Activated T-cell treated with anti-CD3 and anti-CD28 coated beads, Interleukin-2, amount 50 U/mL, for 1 hour (primary cell): Measurements from ENCODE around the gene PIGC.

Experiments used
- DNase-seq: peaks from one replicate; pipeline ENCODE4 v3.0.0-alpha.2; 2020

PIGC gene

DNA sequence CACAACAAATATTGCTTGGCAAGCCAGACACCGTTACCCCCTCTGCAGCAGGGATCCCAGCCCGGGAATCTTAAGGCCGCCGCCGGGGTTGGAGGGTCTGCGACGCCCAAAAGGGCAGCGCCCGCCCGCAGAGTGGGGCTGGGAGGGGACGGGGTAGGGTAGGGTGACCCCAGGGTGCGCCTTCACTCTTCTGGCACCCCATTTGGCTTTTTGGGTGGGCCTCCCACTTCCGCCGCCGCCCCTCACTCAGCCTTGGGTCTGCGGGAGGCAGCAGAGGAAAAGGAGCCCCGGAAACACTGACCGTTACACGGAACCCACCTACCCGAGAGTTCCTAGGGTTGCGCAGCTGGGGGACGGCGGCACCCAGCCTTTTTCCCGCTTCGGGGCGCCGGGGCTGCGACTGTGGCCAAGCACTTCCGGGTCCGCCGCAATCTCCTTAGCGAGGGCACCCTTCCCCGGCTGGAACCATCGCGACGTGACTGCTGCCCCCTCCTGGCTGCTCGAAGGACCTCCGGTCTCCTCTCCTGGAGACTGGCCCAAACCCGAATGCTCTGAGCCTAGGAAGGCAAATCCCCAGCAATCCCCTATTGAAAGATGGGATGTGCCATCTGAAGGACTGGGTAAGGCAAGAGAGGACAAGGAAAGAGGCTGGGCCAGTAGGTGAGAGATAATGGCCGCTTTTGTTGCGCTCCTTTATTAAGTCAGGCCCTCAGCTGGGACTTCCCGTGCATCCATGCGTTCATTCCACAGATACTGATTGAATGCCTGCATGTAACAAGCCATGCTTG lies at the start of gene PIGC:
PIGC (minus strand) TSS at position 404 of the 788 bp plus-strand sequence. CDS start 1,447 bp downstream, outside the sequence.
- peak; percentile 91 for DNase-seq

DNA sequence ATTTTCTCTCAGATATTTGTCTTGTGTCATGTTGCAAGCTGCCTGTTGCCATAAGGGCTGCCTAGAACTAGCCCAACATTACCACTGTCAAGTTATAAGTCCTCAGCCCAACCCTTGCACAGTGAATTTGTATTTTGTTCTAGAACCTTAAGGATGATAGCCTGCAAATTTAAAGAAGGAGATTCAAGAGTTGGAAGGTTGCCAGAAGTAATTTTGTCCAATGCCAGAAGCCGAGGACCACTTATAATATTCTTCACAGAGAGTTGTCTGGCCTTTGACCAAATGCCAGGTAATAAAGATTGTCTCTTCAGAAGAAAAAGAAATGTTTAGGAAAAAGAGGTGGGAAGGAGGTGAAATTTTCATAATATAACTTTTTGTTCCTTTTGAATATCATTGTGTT lies 48.6 kb upstream of the PIGC start:
- DNase-seq = no peak

DNA sequence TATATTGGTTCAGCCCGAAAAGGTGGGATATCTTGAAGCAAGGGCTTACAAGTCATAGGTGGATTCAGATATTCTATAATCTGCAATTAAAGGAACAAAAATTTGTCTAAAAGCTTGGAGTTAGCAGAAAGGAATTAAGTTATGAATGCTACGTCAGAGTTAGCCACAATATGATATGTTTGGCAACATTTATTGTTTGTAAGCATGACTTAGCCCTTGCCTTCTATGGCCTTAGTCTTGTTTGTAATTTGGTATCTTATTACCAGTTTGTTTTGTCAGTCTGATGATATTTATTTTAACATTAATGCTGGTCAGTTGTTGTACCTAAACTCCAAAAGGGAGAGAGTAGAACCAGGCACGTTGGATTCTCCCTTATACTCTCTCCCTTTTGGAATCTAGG lies 46.0 kb upstream of the PIGC start:
- DNase-seq = no peak

DNA sequence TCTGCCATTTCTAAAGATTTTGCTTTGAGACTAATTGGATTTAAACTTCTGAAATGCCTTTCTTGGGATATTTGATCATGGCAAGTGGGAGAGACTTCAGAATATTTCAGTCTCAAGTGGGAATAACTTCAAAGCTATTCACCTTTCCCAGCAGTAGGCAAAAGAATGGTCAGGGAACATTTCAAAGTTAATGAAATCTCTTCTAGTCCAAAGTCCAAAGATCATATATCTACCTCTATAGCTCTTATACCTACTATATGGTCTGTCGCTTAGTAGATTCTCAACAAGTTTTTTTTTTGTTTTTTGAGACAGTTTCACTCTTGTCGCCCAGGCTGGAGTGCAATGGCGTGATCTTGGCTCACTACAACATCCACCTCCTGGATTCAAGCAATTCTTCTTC lies 44.5 kb upstream of the PIGC start:
- no peak for DNase-seq

DNA sequence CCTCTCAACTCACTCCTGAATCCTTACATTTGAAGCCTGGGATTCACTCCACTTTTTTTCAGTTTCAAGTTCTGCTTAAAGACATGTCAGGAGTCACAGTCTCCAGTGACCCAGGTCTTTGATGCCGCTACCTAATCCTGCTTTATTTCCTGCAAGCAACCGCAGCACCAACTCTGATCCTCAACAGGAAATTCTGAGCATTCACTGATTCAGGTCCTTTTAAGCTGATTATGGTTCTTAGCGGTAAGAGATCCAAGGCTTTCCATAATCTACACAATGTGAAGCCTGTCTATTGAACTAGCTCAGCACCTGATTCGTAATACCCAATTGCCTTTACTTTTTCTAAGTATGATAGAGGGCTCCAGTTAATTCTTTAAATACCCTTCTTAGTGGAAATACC lies 43.7 kb upstream of the PIGC start:
- no peak for DNase-seq

DNA sequence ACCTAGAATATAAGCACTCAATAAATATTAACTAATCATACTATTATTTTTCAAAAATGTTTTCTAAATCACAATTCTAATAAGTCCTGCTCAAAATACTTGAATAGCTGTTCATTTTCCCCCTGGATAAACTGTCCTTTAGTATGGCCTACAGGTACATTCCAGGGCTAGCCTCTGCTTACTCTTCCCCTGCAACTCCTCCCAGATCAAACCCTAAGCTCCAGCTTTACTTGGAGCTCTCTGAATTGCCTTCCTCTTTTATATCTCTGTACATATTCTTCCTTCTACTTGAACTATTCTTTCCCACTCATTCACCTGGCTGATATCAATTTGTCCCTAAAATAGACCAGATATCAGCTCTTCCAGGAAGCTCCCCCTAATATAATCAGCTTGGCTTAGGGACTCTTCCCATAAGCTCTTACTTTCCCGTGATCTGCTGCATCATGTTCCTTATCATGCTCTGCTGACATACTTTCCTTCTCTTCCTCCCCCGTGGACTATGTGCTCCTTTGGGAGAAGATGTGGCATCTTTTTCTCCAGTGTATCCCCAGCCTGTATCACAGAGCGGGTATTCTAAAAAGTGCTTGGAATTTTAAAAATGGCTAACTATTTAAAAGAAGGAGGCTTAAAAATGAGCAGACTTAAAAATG lies 43.1 kb upstream of the PIGC start:
- no peak for DNase-seq

DNA sequence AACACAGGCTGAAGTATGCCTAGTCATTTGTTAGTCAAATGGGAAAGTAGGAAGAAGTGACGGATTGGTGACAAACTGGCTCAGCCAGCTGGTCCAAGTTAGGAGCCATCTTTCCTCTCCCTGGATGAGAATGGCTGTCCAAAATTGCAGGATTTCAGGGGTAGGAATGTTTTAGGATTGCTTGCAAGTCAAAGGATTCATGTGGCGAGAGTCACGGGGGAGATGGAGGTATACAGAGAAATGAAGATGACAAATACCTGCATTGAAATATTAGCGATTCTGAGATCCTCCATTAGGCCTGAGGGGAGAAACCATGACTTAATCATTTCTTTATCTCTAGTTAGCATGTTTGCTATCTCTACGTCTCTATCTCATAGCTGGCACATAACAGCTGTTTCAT lies 41.8 kb upstream of the PIGC start:
- no peak for DNase-seq

DNA sequence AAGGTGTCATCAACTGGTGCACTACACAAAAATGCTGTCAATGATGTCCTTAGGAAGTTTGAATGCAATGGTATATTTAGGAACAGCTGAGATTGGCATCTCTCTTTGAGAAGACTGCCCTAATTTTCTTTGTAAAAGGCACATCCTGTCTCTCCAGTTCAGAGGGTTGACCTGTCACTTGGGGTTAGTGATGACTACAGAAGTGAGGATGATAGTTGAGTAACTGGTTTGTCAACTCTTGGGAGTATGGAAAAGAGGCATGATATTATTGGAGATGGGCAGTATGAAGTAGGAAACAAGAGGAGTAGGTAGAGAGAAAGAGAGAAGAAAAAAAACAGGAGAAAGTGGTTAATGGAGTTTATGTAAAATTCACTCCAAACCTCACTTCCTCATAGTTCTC lies 40.4 kb upstream of the PIGC start:
- no peak for DNase-seq

DNA sequence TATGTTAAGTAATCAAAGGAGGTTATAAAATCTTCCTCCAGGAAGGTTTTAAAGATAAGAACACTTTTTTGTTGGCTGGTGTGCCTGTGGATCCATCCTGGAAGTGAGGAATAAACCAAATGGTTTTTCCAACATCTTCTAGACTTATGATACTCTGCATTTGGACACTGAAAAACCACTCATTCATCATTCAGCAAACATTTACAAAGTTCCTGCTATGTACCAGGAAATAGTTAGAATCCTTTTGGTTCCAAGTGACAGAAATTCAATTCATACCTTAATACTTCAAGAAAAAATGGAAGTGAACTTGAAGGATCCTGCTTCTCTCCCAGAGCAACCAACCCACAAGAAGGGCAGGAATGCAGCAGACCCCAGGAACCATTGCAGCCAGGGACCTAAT lies 39.6 kb upstream of the PIGC start:
- no peak for DNase-seq

DNA sequence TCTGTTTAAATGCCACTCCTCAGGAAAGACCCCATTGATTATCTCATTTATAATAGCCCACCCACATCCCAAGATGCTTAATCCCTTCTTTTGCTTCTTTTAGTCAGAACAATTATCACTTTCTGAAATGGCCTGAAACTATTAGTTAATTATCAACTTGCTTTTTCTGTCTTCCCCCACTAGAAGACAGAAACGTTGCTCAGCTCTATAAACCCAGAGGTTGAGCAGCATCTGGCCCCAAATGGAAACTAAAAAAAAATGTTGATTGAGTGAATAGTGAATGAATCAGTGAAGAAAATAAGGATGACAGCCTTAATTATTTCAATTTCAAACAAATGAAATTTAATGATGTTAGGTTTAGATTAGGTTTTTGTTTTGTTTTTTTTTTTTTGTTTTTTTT lies 38.2 kb upstream of the PIGC start:
- DNase-seq = no peak

DNA sequence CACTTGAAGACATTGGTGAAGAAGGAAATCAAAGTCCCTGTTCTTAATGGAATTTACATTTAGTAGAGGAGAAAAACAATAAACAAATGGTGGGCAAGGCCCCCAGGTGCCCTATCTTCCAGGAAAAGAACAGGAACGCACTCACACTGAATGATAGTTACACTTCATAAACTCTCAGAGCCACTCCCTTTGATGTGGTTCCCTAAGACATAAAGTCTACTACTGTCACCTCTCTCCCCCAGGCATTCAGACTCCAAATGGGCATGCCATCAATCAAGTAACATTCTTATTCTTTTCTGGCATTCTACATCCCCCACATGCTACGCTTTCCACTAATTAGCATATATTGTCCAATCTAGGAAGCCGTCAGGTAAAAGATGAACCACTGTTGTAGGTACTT lies 36.6 kb upstream of the PIGC start:
- no peak for DNase-seq

DNA sequence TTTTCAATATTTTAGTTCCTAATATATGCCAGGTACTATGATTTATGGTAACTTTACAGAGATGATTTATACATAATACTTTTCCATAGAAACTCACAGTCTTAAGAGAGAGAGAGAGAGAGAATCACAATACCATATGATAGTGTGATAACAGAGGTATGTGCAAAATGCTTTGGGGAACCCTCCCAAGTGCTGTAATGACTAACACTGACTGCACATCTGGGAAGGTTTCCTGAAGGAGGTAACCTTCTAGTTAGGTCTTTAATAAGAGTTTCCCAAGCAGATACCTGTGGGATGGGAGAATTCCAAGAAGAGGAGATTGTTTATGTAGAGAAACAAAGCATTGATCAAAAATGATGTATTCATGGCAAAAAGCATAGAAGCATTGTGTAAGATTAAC lies 34.6 kb upstream of the PIGC start:
- DNase-seq = no peak

DNA sequence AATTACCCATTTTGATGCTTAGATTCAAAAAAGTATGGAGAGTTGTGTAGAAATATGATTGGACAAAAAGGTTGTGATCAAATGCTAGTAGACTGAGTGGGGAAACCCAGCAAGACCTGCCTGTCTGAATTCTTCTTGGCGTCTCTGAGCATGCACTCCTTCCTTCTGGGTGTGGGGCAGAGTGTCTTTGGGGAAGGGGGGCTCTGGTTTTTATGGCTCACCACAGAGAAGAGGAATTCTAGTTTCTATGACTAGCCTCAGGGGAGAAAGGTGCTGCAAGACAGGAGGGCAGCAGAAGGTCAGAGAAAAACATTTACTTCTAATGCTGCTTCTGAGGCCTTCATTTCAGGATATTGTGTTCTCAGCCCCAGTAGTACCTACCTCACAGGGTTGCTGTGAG lies 33.9 kb upstream of the PIGC start:
- no peak for DNase-seq

DNA sequence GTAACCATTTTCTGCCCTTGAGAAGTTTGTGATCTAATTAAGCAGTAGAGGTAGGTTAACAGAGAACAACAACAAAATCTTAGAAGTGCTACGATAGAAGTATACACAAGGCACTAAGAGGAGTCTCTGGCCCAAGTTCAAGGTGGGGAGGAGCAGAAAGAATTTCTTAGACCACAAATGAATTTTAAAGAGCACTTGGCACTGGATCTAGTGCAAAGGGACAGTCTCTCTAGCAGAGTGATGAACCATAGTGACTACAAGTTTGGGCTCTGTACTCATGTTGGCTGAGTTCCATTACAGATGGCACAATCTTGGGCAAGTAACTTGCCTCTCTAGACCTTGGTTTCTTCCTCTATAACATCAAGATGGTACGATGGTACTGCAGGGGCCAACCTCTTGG lies 33.3 kb upstream of the PIGC start:
- no peak for DNase-seq

DNA sequence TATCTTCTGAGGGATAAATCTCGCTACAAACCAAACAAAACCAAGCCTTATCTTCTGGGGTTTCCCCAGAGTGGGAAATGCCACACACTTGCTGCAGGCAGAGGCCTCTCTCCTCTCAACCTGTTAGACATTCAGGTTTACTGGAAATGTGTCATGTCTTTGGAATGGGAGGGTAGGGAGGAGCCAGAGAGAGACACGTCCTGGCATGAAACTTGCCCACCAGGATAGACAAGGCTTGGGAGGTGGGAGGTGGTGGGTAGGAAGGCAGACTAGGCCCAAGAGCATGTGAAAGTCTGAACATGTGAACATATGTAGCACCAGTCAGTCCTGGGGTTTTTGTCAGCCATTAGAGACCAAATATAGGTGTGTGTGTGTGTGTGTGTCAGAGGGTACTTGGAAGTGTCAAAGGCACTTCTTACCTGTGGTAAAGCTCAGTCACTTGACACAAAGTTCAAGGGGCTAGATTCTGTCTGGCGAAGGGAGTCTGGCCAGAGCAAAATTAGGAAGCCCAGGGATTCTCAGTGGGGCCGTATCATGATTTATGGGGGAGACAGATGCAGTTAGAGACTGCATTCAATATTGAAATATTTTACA lies 32.4 kb upstream of the PIGC start:
- no peak for DNase-seq

DNA sequence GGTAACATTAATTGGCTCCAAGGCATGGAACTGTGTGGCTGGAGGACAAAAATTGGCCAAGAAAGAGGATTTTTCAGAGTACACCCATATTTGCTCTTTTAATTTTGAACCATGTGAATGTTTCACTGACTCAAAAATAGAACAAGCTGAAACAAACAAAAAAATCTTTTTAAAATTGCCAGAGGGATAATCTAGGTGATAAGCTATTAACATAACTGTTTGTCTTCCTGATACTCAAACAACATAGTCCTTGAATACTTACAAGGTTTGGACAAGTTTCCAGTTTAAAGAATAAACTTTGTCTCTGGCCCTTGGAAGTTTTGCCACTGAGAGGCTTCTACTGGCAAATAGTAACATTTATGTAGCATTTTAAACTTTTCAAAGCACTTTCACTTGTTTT lies 30.0 kb upstream of the PIGC start:
- no peak for DNase-seq

DNA sequence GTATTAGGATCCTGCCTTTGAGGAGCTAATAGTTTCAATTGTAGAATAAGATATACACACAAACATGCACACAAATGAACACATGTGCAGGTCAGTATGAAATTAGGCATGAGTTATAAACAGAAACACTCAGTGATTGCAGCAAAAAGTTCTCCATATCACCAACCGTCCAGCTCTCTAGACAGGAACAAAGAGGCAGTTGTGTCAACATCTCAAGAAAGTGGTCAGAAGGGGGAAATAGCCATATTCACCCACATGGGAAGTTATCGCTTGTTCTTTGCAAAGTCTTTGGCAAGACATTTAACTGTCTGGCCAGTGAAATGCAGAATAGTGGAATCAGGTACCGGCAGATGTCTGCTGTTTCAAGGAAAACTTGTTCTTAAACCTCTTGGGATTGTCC lies 29.4 kb upstream of the PIGC start:
- DNase-seq = no peak

DNA sequence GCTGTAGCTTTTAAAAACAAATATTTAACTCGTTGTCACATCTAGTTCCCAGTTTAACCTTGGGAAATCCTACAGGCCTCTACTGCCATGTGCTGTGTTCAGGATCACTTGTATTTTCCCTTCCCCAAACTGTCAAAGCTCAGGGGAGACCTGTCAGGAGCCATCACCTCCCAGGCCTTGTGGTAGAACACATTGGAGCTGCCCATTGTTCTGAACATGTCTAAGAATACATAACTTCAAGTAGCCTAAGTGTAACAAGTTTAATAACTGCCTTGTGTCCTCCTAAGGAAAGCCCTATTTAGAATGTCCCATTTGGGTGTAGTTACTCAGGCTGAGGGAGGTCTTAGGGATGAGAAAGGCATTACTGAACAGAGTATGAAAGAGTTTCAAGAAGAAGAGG lies 28.6 kb upstream of the PIGC start:
- no peak for DNase-seq

DNA sequence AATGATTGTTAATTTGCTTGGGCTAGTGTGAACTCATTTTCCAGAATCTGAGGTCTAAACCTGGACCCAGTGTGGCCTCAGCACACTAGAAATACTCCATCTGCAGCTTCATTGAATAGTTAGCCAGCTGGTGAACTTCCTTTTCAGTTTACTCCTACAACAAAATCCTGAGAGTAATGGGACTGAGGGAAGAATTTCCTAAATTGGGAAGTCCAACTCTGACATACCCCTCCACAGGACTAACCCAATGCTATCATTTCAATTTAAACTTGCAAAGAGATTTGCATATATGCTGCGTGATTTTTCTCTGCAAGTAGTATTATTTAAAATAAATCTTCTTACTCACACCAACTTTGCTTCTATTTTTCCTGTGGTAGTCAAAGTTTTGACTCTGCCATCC lies 27.8 kb upstream of the PIGC start:
- DNase-seq = no peak

DNA sequence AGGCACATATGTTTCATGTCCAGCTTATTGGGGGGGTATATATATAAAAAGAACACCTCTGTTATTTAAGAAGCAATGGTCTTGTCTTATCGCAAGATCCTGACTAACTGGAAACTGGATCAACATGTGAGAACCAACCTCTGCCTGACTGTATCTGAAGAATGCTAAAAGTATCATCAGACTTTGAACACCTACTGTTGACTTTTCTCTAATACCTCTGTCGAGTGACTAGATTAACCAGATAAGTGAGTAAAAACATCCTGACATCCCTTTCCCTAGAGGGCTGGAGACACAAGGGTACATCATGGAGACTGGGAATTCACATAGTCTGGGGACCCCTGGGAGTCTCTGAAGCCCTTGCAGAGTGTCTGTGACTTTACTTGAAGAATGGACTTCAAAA lies 26.3 kb upstream of the PIGC start:
- DNase-seq = no peak

DNA sequence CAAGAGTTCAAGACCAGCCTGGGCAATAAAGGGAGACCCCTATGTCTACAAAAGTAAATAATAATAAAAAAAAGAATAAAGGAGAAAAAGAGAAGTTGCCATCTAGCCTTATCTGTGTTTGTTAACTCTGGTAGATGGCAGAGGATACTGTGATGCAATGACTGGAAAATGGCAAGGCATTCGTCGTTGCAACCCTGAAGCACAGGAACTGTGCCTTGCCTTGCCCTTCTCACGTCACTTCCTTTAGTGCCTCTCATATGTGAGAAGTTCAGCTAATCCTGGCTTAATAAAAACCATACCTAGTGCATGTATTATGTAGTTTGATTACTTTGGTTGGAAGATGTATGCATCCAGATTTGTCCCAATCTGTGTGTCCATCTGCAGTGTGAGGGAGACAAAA lies 25.8 kb upstream of the PIGC start:
- no peak for DNase-seq

DNA sequence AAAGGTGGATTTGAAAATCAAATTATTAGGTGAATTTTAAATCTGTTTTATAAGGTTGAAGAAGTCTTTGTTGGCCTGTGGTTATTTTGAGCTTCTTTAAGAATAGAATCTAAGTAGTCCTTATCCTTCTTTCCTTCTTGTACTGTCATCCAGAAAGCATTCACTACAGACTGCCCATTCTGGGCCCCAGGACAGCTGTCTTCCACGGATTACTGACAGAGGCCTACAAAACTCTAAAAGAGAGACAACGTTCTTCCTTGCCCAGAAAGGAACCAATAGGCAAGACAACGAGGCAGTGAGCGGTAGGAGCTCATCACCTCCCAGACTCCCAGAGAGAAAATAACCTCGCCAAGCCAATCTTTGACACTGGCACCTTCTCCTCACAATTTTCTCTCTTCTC lies 24.4 kb upstream of the PIGC start:
- DNase-seq = no peak

DNA sequence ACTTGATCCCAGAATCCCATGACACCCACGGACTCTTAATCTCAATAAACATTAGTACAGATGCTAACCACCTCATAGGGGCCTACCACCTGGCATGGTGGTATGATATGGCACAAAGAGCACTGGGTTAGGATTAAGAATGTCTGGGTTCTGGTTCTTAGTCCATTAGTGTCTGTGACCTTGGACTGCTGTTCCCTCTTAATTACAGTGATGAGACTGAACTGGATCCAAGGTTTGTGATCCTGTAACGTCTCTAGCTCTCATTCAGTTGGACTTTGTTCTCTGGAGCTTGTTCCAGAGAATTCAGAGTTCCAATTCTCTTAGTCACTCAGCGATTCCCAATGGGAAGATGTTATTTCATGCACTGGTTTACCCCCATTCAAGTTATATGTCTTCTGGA lies 23.6 kb upstream of the PIGC start:
- DNase-seq = no peak

DNA sequence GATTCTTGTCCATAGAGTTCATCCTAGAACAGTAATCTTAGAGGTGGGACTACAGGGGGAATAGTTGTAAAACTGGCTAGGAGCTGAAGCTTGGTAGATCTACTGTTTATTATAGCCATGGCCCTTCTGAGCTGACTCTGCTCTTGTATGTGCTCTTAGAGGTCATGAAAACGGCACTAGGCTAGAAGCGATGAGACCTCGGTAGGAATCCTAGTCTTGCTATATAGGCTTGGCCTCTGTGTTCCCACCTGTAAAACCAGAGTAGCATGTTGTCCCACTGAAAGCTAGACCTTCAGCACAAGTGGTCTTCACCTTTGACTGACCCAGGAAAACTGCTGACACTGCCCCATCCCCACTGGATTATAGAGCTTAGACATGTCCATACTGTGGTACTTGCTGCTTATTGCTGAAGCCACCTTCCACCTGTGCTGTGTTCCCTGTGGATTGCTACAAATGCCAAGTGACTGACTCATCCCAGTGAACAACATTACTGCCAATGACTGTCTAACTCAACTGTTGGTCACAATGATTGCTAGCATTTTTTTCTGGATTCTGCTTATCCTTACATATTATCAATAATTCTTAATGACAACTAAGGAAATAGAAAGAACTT lies 23.0 kb upstream of the PIGC start:
- DNase-seq = no peak
